ENCODE data around the gene RNF111. TPM values are rescaled to one million over a fixed set of nuclear protein-coding genes. Genes with fewer than 3 reads are reported as not detected.
A peak's percentile ranks its signal among the peaks of the same experiment; 100 is the strongest.

RNF111 gene
- total and polyA plus RNA-seq, 5 donors from 2014 or later: 17.2 to 58.2 (median 19.8) TPM

DNA sequence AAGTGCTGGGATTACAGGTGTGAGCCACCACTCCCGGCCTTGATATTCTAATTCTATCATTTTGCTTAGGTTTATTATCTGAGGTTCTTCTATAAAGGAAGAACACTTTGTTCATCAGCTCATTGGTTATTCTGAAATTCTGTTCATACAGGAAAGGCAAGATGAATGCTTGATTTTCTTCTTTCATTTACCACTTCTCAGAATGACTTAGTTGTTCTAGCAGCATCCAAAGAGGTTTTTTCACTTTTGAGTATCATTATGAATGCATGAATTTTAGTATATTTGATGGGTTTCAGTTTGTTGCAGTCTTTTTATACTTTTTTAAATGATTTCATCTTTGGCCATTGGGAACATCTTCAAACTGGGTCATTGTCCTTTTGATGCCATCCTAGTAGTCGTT is 51.8 kb downstream of the RNF111 start:
- H3K27me3 Mint-ChIP-seq: no peaks in the 10 kb centered on the region
- no peaks in the 10 kb centered on the region for H3K27me3 ChIP-seq (ENCODE audit: control insufficient read depth, insufficient read depth, low read length)
- H3K4me3 ChIP-seq (ENCODE audit: low read depth, low read length): peak overlapping the region; percentile 6
- peaks cover 19% of the 10 kb centered on the region for H3K4me1 ChIP-seq (ENCODE audit: control insufficient read depth, insufficient read depth, low read length, poor library complexity, severe bottlenecking)
- peak overlapping the region; percentile 5 to 86 (median 78) for H3K27ac Mint-ChIP-seq
- peaks cover 0 to 7% (median 0%) of the 10 kb centered on the region in 7 donors for H3K9me3 Mint-ChIP-seq
- peak overlapping the region; percentile 52 to 74 (median 66) for H3K4me3 Mint-ChIP-seq
- H3K4me1 Mint-ChIP-seq: peaks cover 25 to 65% (median 44%) of the 10 kb centered on the region in 4 donors
- DNase-seq (peak in 1 of 3 donors; percentile 46), ATAC-seq (ENCODE audit: low read depth in 2 of 2) (no peak)
- peaks cover 0 to 6% of the 10 kb centered on the region in 2 experiments for H3K9me3 ChIP-seq (ENCODE audit: control insufficient read depth in 2 of 2, low read length in 2 of 2)
- peaks cover 46% of the 10 kb centered on the region for H3K36me3 Mint-ChIP-seq
- H3K27ac ChIP-seq (ENCODE audit: insufficient read depth, low read length, poor library complexity, severe bottlenecking): no peak overlapping the region
- peaks cover 28% of the 10 kb centered on the region for H3K36me3 ChIP-seq (ENCODE audit: control insufficient read depth, insufficient read depth, low read length)

DNA sequence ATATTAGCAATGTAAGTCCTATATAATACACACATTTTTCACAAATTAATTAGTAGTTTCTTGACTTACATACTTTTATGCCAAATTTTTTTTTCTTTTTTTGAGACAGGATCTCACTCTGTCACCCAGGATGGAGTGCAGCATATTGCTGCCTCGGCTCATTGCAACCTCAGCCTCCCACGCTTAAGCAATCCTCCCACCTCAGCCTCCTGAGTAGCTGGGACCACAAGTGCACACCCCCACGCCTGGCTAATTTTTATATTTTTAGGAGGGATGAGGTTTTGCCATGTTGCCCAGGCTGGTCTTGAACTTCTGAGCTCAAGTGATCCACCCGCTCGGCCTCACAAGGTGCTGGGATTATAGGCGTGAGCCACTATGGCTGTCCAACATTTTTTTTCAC is 54.6 kb downstream of the RNF111 start:
- Mint-ChIP-seq H3K27me3 (no peaks in the 10 kb centered on the region), H3K27ac (no peak overlapping the region), H3K9me3 (no peaks in the 10 kb centered on the region), H3K36me3 (peaks cover 35% of the 10 kb centered on the region), H3K4me3 (peak overlapping the region in 1 of 4 donors; percentile 52), H3K4me1 (peaks cover 26 to 61% (median 45%) of the 10 kb centered on the region in 4 donors)
- ATAC-seq (ENCODE audit: low read depth in 2 of 2) (no peak), DNase-seq (no peak)
- H3K4me3 ChIP-seq (ENCODE audit: low read depth, low read length): no peak overlapping the region
- no peak overlapping the region for H3K27ac ChIP-seq (ENCODE audit: insufficient read depth, low read length, poor library complexity, severe bottlenecking)
- peaks cover 31% of the 10 kb centered on the region for H3K4me1 ChIP-seq (ENCODE audit: control insufficient read depth, insufficient read depth, low read length, poor library complexity, severe bottlenecking)
- peaks cover 18% of the 10 kb centered on the region for H3K36me3 ChIP-seq (ENCODE audit: control insufficient read depth, insufficient read depth, low read length)
- no peaks in the 10 kb centered on the region for H3K27me3 ChIP-seq (ENCODE audit: control insufficient read depth, insufficient read depth, low read length)
- H3K9me3 ChIP-seq (ENCODE audit: control insufficient read depth in 2 of 2, low read length in 2 of 2): no peaks in the 10 kb centered on the region

DNA sequence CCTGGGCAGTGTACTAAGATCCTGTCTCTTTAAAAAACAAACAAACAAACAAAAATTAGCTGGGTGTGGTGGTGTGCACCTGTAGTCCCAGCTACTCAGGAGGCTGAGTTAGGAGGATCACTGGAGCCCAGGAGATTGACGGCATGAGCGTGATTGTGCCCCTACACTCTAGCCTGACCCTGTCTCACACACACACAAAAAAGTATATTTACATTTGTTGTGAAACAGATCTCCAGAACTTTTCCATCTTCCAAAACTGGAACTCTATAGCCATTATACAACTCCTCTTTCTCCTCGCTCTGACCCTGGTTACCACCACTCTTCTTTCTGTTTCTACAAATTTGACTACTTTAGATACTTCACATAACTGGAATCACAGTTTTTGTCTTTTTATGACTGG is 61.4 kb downstream of the RNF111 start:
- Mint-ChIP-seq H3K9me3 (no peaks in the 10 kb centered on the region), H3K36me3 (peaks cover 17% of the 10 kb centered on the region), H3K27ac (no peak overlapping the region), H3K27me3 (no peaks in the 10 kb centered on the region), H3K4me1 (peaks cover 29 to 65% (median 54%) of the 10 kb centered on the region in 4 donors), H3K4me3 (no peak overlapping the region)
- ATAC-seq (ENCODE audit: low read depth in 2 of 2) (no peak), DNase-seq (no peak)
- Histone ChIP-seq H3K36me3 (ENCODE audit: control insufficient read depth, insufficient read depth, low read length) (peaks cover 2% of the 10 kb centered on the region), H3K4me1 (ENCODE audit: control insufficient read depth, insufficient read depth, low read length, poor library complexity, severe bottlenecking) (peaks cover 41% of the 10 kb centered on the region), H3K27me3 (ENCODE audit: control insufficient read depth, insufficient read depth, low read length) (no peaks in the 10 kb centered on the region), H3K27ac (ENCODE audit: insufficient read depth, low read length, poor library complexity, severe bottlenecking) (no peak overlapping the region), H3K9me3 (ENCODE audit: control insufficient read depth in 2 of 2, low read length in 2 of 2) (no peaks in the 10 kb centered on the region), H3K4me3 (ENCODE audit: low read depth, low read length) (no peak overlapping the region)

DNA sequence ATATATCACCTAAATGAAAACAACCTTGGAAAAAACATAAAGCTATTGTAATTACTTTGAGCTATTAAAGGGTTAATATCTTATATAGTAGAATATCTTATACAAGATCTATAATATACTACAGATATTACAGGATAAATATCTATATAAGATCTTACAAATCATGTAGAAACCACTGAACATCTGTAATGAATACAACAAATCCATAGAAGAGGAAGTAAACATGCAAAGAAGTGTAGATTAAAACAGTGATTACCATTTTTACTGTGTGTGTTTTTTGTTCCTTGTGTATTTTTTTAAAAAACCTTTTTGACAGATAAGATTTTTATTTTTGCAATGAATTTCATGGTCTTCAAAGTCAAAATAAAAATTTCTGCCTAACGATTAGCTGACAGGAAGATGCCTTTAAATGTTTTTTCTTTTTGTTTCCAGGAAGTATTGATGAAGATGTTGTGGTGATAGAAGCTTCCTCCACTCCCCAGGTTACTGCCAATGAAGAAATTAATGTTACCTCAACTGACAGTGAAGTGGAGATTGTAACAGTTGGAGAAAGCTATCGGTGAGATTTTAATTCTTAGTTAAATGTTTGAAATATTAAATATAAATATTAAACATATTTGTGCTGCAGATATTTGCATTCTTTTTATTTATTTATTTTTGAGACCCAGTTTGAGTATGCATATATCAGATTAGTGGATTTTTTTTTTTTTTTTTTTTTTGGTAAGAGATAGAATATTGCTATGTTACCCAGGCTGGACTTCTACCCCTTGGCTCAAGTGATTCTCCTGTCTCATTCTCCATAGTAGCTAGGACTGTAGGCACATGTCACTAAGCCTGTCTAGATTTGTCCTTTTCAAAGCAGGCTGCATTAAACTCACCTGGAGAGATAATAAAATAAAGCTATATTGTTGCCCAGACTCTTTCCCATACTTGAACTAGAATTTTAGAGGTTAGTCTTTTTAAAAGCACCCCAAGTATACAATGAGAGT is 64.7 kb downstream of the RNF111 start:
- Mint-ChIP-seq H3K36me3 (peaks cover 18% of the 10 kb centered on the region), H3K4me3 (peak overlapping the region; percentile 72 to 80 (median 78)), H3K4me1 (peaks cover 30 to 65% (median 53%) of the 10 kb centered on the region in 4 donors), H3K27me3 (no peaks in the 10 kb centered on the region), H3K9me3 (no peaks in the 10 kb centered on the region), H3K27ac (peak overlapping the region; percentile 62 to 92 (median 86))
- DNase-seq: peak in 2 of 3 donors; percentile 20 to 67
- peaks cover 26% of the 10 kb centered on the region for H3K4me1 ChIP-seq (ENCODE audit: control insufficient read depth, insufficient read depth, low read length, poor library complexity, severe bottlenecking)
- ATAC-seq (ENCODE audit: low read depth in 2 of 2): peak in 1 of 2 donors; percentile 65
- H3K27ac ChIP-seq (ENCODE audit: insufficient read depth, low read length, poor library complexity, severe bottlenecking): peak overlapping the region; percentile 65
- no peaks in the 10 kb centered on the region for H3K9me3 ChIP-seq (ENCODE audit: control insufficient read depth in 2 of 2, low read length in 2 of 2)
- H3K36me3 ChIP-seq (ENCODE audit: control insufficient read depth, insufficient read depth, low read length): peaks cover 31% of the 10 kb centered on the region
- H3K27me3 ChIP-seq (ENCODE audit: control insufficient read depth, insufficient read depth, low read length): no peaks in the 10 kb centered on the region
- peak overlapping the region; percentile 72 for H3K4me3 ChIP-seq (ENCODE audit: low read depth, low read length)

DNA sequence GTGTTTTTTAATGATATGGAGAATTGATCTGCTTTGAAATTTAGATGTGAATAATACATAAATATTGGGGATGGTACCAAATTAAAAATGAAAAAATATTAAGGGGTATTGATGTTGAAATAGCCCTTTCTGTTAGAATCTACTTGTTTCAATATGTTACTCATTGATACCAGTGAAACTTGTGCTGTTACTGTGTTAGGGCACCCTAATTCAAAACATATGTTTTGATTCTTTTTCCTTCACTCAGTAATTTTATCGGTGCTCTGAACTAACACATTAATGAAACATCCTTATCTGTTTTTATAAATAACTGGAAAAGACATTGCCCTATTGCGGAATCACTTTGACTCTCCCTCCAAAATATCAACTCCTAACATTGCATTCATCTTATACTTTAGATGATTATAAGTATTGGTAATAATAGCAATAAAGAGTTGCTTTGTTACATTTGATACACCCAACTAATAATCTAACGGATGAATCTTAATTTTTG is 65.5 kb downstream of the RNF111 start:
- Mint-ChIP-seq H3K4me1 (peaks cover 30 to 64% (median 50%) of the 10 kb centered on the region in 4 donors), H3K27me3 (no peaks in the 10 kb centered on the region), H3K4me3 (peak overlapping the region in 2 of 4 donors; percentile 74 to 76), H3K9me3 (no peaks in the 10 kb centered on the region), H3K36me3 (peaks cover 18% of the 10 kb centered on the region), H3K27ac (peak overlapping the region in 2 of 3 donors; percentile 12 to 62)
- no peak for ATAC-seq (ENCODE audit: low read depth in 2 of 2)
- no peak for DNase-seq
- H3K27me3 ChIP-seq (ENCODE audit: control insufficient read depth, insufficient read depth, low read length): no peaks in the 10 kb centered on the region
- peaks cover 26% of the 10 kb centered on the region for H3K4me1 ChIP-seq (ENCODE audit: control insufficient read depth, insufficient read depth, low read length, poor library complexity, severe bottlenecking)
- H3K27ac ChIP-seq (ENCODE audit: insufficient read depth, low read length, poor library complexity, severe bottlenecking): peak overlapping the region; percentile 50
- H3K4me3 ChIP-seq (ENCODE audit: low read depth, low read length): peak overlapping the region; percentile 72
- peaks cover 38% of the 10 kb centered on the region for H3K36me3 ChIP-seq (ENCODE audit: control insufficient read depth, insufficient read depth, low read length)
- H3K9me3 ChIP-seq (ENCODE audit: control insufficient read depth in 2 of 2, low read length in 2 of 2): no peaks in the 10 kb centered on the region

DNA sequence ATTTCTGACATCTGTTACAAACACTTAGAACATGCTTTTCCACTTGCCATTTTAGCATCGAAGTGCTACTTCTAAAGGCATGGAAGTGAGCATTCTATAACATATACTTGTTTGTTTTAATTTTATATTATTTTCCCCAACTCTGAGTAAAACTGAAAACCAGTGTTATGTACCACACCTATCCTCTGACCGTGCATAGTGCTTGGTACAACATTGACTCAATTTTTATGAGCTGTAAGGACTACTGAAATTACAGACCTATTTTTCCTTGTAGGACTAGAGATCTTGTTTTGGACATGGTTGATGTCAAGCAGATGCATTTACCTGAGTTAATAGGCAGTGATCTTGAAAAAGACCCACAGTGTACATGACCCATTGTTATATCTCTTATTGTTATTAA is 66.0 kb downstream of the RNF111 start:
- Mint-ChIP-seq H3K36me3 (peaks cover 17% of the 10 kb centered on the region), H3K9me3 (no peaks in the 10 kb centered on the region)

DNA sequence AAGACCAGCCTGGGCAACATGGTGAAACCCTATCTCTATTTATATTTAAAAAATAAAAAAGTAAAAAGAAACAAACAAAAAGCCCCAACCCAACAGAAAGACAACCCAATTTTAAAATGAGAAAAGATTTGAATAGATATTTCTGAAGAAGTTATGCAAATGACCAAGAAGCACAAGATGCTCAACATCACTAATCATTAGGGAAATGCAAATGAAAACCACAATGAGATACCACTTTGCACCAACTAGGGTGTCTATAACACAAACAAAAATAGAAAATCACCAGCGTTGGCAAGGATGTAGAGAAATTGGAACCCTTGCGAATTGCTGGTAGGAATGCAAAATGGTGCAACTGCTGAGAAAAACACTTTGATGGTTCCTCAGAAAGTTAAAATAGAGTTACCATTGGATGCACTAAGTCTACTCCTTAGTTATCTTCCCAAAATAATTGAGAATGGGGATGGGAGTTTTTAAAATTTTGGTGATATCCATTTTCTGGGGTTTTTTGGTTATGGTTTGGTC is 71.7 kb downstream of the RNF111 start:
- ATAC-seq (ENCODE audit: low read depth in 2 of 2) (no peak), DNase-seq (no peak)
- H3K27ac Mint-ChIP-seq: no peak overlapping the region
- H3K9me3 ChIP-seq (ENCODE audit: control insufficient read depth in 2 of 2, low read length in 2 of 2): no peaks in the 10 kb centered on the region
- no peaks in the 10 kb centered on the region for H3K27me3 Mint-ChIP-seq
- peaks cover 22 to 40% (median 35%) of the 10 kb centered on the region in 4 donors for H3K4me1 Mint-ChIP-seq
- no peaks in the 10 kb centered on the region for H3K9me3 Mint-ChIP-seq
- no peak overlapping the region for H3K4me3 Mint-ChIP-seq
- H3K4me3 ChIP-seq (ENCODE audit: low read depth, low read length): no peak overlapping the region
- peaks cover 2% of the 10 kb centered on the region for H3K4me1 ChIP-seq (ENCODE audit: control insufficient read depth, insufficient read depth, low read length, poor library complexity, severe bottlenecking)
- peaks cover 42% of the 10 kb centered on the region for H3K36me3 Mint-ChIP-seq
- peaks cover 85% of the 10 kb centered on the region for H3K36me3 ChIP-seq (ENCODE audit: control insufficient read depth, insufficient read depth, low read length)
- no peak overlapping the region for H3K27ac ChIP-seq (ENCODE audit: insufficient read depth, low read length, poor library complexity, severe bottlenecking)
- no peaks in the 10 kb centered on the region for H3K27me3 ChIP-seq (ENCODE audit: control insufficient read depth, insufficient read depth, low read length)

More for the DNA sequence above, 66.0 kb downstream of the RNF111 start:
- Mint-ChIP-seq H3K4me1 (peaks cover 26 to 60% (median 48%) of the 10 kb centered on the region in 4 donors), H3K27ac (peak overlapping the region in 1 of 3 donors; percentile 62), H3K27me3 (no peaks in the 10 kb centered on the region), H3K4me3 (peak overlapping the region in 1 of 4 donors; percentile 76)
- no peak overlapping the region for H3K4me3 ChIP-seq (ENCODE audit: low read depth, low read length)
- H3K27me3 ChIP-seq (ENCODE audit: control insufficient read depth, insufficient read depth, low read length): no peaks in the 10 kb centered on the region
- no peaks in the 10 kb centered on the region for H3K9me3 ChIP-seq (ENCODE audit: control insufficient read depth in 2 of 2, low read length in 2 of 2)
- peak in 1 of 3 donors; percentile 69 for DNase-seq
- H3K36me3 ChIP-seq (ENCODE audit: control insufficient read depth, insufficient read depth, low read length): peaks cover 43% of the 10 kb centered on the region
- peaks cover 26% of the 10 kb centered on the region for H3K4me1 ChIP-seq (ENCODE audit: control insufficient read depth, insufficient read depth, low read length, poor library complexity, severe bottlenecking)
- ATAC-seq (ENCODE audit: low read depth in 2 of 2): no peak
- H3K27ac ChIP-seq (ENCODE audit: insufficient read depth, low read length, poor library complexity, severe bottlenecking): peak overlapping the region; percentile 50

All from CD4-positive, CD25-positive, alpha-beta regulatory T cell (primary cell).